Raji (cell line): Measurements from ENCODE around the gene ORC3.

Experiments
- POLR2A ChIP-seq: IDR thresholded peaks from 2 replicates; pipeline ENCODE4 v1.6.1; 2011; ENCODE audit warnings: low read depth, low read length, control low read depth; ENCODE audit not compliant: insufficient read depth

Gene ORC3

DNA sequence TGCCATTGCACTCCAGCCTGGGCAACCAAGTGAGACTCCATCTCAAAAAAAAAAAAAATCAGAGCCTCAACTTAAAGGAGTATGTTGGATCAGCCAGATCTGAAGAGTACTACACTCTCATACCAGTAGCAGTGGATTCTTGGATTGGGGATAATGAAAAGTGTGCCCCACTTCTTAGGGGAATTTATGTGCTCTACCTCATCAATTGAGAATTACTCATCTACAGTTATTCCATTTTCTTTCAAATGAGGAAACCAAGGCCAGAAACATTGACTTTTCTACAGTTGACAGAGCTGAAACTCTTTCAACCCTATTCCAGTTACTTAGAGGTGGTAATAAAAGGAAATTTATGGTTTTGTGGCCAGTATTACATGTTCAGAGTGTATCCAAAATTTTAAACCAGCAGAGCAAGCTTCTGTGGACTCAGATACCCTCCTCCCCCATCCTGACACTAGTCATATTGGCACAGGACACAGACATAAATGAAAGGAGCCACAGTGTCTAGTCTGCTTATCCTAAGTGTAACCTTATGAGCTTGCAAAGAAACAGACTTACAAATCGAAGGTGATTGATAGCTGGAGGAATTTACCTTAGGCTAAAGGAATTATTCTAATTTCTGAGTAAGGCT is 51.2 kb downstream of the ORC3 start:
- TF ChIP-seq POLR2A, result no peak

DNA sequence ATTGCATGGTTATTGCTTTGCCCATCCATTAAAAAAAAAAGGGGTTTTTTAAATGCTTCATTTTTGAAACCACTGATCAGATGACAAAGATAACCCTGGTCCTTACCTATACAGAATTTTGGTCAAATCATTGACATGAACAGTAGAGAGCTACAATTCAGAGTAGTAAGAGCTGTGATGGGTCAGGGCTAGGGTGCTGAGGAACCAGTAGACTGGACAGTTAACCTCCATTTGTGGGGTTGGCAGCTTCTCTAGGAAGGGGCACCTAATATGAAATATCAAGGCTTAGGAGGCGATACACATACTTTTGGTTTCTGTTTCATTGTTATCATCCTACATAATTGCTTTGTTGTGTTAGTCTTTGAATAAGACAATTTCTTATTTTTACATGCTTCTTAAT is 55.1 kb downstream of the ORC3 start:
- no peak for TF ChIP-seq POLR2A

DNA sequence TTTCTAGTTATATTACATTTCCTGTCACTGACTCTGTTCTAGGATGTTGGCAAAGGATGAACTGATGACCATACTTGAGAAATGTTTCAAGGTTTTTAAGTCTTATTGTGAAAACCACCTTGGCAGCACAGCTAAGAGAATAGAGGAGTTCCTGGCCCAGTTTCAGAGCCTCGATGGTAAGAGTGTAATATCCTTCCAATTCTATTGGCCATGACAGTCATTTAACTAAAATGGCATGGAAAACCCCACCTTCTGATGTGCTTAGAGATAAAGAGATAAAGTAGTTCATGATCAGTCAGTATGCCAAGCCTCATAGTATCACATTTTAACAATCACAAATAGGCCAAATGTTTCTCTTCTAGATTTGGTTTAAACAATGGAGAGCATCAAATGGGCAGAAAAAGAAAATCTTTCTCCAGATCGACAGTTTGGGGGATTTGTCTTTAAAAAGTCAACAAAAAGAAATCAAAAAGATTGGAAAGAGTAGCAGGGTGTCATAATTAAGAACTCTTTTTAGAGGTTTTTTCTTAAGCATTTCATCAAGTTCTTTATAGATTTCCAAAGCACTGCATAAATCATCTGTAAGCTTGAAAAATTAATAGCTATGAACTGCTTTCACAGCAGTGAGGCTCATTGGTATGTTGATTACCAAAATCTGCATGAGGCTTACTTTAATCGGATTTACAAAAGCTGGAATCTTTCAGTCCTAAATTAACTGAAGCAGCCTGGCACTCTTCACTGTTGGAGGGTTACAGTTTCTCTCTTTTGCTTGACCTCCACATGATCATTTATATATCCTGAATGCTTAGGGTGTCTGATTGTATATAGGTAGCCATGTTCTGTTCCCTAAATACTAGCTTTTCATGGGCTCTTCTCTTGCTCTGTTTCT is 63.4 kb downstream of the ORC3 start:
- no peak for TF ChIP-seq POLR2A

DNA sequence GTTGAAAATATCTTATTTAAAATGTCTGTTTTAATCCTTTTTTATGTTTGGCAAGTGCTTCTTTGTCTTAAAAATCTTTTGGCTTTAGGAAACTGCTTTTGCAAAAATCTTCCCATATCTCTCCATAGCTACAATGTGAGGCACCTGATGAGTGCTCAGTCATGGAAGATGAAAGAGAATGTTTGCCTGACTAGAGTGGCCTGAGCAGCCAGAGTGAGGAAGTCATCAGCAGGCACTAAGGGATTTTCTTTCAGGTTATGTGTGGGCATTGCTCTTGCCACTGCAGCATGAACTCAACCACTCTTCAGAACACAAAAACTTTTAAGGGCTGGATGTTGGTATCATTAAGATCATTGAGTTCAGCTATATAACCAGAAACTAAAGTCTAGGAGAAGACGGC is 64.2 kb downstream of the ORC3 start:
- no peak for TF ChIP-seq POLR2A

DNA sequence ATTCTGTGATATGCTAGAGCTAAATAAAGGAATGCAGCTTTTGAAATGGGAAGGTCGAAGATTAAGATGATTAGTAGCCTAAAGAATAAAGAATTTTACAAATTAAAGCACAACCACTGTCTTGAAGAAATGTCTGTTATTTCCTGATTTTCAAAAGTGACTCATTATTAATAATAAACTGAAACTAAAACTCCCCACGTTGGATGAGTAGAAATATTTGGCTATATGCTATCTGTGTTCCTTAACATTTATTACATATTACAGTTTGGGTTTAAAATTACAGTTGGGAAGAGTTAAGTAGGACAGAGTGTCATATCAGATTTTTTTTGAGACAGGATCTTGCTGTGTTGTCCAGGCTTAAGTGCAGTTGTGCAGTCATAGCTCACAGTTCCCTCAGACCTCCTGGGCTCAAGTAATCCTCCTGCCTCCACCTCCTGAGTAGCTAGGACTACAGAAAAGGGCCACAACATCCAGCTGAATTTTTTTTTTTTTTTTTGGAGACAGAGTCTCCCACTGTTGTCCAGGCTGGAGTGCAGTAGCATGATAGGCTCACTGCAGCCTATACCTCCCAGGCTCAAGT is 65.0 kb downstream of the ORC3 start:
- no peak for TF ChIP-seq POLR2A

DNA sequence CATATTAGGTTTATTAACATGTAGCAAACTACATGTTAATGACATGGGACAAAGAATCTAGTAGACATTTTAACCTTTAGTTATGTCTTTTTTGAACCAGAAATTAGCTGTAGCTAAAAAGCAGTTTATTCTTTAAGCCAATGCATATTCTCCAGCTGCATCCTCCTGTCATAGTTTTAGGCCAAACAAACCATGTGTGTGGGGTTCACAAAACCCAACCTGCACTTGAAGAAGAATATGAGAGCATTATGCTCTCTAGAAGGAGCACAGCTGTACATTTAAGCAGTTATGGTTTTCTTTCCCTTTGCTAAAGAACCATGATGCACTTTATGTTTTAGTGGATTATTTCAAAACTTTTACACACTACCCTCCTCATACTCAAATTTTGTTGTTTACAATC is 65.9 kb downstream of the ORC3 start:
- no peak for TF ChIP-seq POLR2A

DNA sequence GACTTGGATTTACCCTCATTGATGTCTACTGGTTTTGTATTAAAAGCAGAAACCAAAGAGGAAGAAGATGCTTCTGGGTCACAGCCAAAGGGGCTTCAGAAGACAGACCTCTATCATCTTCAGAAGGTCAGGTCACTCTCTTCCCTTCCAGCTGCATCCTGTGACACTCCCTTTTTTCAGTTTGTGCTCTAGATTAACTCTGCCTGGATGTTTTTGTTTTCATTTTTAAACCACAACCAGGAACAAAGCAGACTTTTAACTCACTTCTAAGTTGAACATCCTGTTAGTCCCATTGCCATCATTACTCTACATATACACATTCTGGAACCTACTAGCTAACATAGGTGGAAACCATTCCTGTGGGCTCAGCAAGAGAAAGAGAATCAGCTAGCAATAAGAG is 66.9 kb downstream of the ORC3 start:
- TF ChIP-seq POLR2A, result no peak

DNA sequence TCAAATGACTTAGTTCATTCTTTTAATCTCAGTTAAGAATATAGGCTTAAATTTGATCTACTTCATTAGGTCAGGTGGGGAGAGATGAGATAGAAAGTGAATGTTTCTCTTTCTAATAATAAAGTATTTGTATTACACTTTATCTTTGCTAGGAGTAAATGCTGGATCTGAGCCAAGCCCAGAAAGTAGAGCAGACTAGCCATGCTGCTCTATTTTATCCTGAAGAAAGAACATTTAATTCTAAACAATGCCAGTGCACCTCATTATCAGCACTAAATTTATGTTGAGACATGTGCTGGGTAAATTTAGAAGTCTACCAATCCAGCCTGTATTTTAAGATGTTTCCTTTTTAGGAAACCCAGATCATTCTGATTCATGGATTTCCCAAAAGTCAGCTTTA is 68.6 kb downstream of the ORC3 start:
- no peak for TF ChIP-seq POLR2A

DNA sequence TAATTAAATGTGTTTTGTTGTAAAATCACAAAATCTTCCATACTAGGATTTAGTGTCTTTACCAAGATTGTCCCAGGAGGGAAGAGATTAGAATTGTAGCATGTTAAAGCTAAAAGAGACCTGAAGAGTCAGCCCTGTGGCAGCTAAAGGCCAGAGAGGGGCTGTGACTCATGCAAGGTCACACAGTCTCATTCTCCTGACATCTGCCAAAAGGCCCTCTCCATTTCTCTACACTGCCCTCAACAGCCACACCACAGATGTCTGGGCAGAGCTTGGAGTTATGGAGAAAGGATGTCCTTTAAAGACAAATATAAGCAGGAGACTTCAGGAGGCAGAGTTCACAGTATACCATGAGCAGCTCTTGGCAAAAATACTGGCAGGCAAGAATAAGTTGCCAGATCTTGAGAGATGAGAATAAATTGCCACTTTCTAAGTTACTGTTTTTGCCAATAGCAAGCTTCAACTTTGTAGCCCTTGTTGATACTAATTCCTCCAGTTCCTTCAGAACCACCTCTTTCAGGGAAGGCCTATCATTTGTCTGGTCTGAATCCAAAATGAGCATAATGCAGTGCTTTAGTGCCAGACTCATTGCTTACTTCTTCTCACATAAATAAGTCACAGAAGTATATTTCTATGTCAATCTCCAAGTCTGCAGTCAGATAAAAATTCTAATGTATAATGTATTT is 70.4 kb downstream of the ORC3 start:
- no peak for TF ChIP-seq POLR2A

DNA sequence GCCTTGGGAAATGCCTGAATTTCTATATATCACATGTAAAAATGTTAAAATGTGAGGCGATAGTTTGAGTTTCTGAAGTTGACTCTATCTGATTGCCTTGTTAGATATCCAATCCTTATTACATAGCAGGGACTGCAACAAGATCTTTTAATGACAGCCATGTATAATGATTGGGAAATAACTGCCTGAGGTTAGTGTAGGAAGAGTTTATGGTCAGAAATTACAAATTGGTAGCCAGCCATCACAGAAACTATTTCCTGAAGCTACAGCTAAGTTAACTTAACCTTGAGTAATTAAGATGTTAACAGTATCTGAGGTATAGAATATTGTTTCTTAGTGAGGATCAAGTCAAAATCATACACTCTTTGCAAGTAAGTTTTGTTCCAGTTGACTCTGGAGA is 71.1 kb downstream of the ORC3 start:
- no peak for TF ChIP-seq POLR2A

DNA sequence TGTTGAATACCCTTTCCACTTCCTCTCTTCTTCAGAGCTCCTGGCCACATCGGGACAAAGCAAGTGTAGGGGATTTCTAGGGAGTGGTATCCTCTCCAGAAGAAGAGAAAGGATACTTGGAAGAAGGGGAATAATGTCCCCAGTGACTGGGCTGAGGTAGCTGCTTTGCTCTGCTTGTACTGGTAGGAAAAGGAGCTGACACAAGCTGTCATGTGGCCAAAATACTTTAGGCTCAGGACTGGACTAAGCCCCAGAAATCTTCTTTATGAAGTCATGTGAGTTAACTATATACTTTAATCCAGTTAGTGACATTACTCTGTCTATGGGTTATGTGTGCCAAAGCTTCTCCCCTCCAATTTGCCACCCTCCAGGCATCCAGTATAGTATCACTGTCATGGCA is 71.6 kb downstream of the ORC3 start:
- TF ChIP-seq POLR2A, result no peak

DNA sequence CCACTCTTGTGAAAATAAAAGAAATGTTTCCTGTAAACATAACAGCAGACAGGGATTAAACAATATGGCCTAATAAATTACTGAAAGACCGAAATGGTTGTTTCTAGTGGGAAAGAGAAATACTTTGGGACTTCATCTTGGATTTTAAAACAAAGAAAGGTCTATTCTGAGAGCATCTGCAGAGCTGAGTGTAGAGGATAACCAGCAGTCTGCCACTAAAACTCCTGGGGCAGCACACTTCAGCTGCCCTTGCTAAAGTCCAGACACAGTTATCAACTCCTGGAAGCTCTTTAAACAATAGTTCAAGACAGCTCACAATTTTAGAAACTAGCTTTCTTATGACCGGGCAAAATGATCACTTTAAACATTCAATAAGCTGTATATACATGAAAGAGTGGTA is 73.5 kb downstream of the ORC3 start:
- no peak for TF ChIP-seq POLR2A

DNA sequence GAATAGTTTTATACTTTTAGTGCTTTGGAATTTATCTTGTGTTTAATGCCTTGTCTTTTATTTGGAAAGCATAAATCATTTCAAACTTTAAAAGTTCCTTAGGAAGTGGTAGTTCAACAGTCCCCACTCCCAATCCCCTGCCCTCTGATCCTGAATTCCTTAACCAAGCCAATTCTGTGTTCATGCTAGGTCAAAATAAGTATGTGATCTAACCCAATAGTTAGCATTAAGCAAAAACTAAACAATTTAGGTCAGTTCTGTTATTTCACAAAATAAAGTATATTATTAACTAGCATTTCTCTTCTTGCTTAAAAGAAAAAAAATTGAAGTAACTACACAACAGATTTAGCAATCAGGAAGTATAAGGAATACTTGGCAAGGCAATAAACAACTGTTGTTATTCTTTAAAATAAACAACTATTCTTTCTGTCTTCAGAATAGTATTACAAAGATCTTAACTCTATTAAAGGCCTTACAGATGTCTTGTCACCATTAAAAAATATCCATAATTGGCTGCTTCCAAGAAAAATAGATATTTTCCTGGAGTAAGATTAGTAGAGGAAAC is 75.1 kb downstream of the ORC3 start:
- TF ChIP-seq POLR2A, result no peak

DNA sequence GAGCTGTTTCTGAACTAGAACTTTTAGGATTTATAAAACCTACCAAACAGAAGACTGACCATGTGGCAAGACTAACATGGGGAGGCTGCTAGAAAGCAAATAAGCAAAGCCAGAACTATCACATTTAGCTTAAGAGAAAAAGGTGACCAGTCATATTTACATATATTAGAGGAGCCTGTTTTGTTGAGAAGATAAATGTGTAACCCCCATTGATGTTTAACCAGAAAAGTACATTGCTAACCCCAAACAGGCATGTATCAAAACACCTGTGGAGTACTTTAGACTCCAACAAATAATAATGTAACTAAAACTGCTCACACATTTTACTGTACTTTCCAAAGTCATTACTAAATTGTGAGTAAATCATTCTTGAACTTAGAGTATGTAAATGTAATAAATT is 77.1 kb downstream of the ORC3 start:
- no peak for TF ChIP-seq POLR2A

DNA sequence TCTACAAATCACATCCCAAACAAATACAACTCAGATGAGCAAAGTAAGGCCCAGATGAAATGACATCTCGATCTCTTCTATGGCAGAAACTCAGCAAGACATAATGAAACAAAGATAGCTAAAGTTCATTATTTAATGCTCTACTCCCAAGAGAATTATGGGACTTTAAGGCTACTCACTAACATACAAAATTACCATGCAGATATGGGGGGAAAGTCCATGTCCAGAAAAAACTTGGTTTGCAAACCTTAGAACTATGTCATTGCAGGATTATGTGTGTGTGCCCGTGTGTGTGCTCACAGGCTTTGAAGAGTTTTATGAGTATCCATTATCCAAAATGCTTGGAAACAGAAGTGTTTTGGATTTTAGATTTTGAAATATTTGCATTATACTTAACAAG is 78.1 kb downstream of the ORC3 start:
- no peak for TF ChIP-seq POLR2A
